RCC 7860 (cell line): ENCODE results near the gene EMSY.

Experiments used
- DNase-seq: peaks from one replicate; pipeline ENCODE4 v3.0.0-alpha.2; 2015; ENCODE audit warnings: low spot score
- FAIRE-seq: peaks from 2 replicates; lab custom pipeline; 2012; peaks lifted over from hg19 to GRCh38; lab: Jason Lieb, UNC

The EMSY gene

GRCh38 chr11:76515494-76515893 is 70.7 kb downstream of the EMSY start:
- no peak for FAIRE-seq
- DNase-seq: no peak

DNA sequence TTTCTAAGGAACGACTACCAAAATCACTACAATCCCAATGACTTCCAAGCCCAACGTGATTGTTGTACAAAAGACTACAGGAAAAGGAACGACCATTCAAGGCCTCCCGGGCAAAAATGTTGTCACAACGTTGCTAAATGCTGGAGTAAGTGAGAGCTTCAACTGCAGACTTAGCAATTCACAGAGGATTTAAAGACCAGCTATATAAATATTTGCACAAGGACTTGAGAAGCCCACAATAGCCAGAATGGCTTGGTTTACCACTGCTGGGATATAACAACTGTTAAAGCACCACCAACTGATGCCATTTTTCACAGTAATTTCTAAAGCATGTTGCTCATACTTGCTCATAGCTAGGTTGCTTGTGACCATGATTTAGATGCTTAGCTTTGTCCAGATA is 78.3 kb downstream of the EMSY start:
- DNase-seq: no peak
- no peak for FAIRE-seq

DNA sequence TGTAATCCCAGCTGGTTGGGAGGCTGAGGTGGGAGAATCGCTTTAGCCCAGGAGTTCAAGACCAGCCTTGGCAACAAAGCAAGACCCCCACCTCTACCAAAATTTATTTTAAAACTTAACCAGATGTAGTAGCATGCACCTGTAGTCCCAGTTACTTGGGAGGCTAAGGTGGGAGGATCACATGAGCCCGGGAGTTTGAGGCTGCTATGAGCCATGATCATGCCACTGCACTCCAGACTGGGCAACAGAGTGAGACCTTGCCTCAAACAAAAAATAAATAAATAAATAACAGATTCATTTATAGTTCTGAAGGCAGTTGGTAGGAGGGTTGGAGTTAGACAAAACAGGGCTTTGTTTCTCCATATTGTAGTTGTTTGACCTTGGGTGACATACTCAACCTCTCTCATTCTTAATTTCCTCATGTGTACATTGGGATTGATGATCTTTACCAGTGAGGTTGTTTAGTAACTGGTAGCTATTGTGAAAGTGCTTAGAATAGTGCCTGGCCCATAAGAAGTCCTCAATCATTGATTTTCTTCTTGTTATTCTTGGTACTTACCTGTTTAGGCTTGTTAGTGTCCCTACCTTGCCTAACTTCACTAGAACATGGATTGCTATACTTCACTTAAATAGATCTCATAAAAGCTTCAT is 79.1 kb downstream of the EMSY start:
- FAIRE-seq (no peak), DNase-seq (no peak)

- FAIRE-seq: no peak
- DNase-seq: peak; percentile 8
These were observed 79.6 kb downstream of the EMSY start for GRCh38 chr11:76524461-76524860.

- FAIRE-seq: no peak
- peak; percentile 17 for DNase-seq
These were observed 80.1 kb downstream of the EMSY start for GRCh38 chr11:76524919-76525318.

DNA sequence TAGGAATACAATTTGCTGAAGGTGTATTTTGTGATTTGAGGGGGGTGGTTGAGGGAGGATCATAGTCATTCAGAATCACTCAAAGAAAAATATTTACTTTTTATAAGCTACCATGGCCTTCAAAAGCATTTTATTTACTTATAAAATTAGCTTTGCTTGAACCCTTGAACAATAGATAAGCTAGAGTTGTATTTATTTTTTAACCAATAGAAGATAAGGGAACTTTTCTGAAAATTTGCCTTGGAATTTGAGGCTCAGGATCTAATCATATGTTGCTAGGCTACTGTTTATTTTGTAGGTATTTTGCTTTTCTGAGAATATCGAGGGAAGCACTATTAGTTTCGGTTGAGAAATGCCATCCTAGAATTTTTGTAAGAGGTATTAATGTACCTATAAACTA is 82.1 kb downstream of the EMSY start:
- DNase-seq (no peak), FAIRE-seq (no peak)

DNA sequence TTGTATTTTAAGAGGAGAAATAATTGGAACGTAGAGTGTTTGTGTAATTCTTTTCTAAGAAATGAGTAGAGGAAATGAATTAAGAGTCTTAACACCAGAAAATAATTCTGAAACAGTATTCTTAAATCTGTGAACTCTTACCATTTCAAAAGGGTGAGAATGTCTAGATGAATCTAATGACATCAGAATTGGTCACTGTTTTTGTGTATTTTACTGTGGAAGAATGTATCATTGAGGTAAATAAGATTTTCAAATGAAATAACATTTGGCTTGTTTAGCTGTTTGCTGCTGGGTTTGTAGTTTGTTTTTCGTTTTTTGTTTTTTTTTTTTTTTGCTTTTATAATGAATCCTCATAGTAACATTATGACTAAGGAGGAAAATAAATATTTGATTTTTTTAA is 97.6 kb downstream of the EMSY start:
- FAIRE-seq: no peak
- no peak for DNase-seq

- FAIRE-seq: peak; percentile 10
These were observed 98.3 kb downstream of the EMSY start for GRCh38 chr11:76543006-76543703.

DNA sequence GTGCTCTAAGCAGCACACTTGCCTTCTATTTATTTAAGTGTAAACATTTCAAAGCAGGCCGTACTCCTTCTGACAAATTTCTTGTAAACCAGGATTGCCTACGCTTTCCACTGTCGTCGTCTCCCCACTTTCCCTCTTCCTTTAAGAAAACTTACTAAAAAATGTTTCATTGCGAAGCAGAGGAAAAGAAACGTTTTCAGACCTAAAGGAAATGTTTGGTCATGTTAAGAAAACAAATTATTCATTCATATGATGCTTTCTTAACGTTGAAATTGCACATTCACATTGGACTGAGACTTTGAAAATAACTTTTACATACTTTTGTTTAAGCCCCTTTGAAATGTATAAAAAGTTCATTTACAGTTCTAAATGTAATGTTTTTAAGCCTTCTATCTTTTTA is 106.0 kb downstream of the EMSY start:
- DNase-seq (no peak), FAIRE-seq (no peak)

More at GRCh38 chr11:76543006-76543703, 98.3 kb downstream of the EMSY start:
- peak; percentile 14 for DNase-seq

DNA sequence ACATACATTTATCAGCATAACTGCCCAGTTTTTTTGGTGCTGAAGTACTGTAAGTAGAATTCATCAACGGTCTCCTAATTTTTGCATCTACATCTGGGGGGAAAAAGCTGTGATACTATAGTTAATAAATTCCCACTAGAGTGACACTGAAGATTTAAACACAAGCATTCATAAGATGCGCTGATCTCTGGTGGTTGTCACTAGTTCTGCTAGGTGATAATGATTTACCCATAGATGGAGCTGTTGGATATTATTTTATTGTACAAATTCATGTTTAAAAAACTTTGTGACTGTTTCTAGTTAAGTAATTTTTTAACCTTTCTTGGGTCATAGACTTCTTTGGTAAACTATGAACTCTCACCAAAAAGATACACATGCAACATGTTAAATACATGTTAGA is 106.6 kb downstream of the EMSY start:
- FAIRE-seq (no peak), DNase-seq (no peak)

DNA sequence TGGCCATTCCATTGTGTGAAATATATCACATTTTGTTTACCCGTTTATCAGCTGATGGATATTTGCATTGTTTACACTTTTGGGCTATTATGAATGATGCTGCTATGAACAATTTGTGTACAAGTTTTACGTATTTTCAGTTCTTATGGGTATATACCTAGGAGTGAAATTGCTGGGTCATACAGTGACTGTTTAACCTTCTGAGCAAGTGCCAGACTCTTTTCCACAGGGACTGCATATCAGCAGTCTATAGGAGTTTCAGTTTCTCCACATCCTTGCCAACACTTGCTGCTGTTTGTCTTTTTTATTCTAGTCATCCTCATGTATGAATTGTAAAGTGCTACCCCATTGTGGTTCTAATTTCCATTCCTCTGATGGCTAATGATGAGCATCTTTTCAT is 108.2 kb downstream of the EMSY start:
- FAIRE-seq: no peak

DNA sequence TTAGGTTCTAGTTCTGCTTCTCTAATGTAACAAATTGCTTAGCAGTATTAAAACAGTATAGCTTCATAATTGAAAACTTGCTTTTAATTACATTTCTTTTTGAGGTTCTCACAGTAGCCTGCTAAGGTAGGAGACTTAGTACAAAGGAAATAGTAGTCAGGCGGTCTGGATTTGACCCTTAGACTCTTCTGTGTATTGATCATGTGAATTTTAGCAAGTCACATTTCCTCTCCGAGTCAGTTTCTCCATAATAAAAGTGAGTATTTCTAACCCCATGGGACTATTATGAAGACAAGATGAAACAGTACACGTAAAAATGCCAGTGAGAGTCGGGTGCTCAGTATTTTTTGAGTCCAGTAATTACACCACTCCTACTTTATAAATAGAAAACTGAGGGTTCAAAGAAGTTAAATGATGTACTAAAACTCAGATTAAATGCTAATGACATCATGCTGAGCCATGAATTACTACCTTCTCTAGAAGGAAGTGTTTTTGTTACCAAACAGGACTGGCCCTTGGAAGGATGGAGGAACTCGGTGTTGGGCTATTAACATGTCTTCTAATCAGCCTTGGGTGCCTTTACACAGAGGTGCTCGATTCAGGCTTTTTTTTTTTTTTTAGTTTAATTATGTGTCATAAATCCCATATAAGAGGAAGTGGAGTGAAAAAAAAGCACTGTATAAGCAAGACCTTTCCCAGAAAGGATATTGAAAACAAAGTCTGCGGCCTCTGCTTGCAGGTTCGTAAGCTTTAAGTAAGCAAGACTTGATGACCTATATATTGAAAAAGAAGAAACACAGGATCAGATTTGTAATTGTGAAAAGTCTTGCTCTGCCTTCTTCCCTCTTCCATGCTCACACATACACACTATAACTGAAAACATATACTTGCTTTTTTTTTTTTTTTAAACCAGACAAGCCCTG is 109.0 kb downstream of the EMSY start:
- DNase-seq (no peak), FAIRE-seq (no peak)

More for the DNA sequence above, 108.2 kb downstream of the EMSY start:
- DNase-seq: no peak

- FAIRE-seq (no peak), DNase-seq (no peak)
These were observed 109.9 kb downstream of the EMSY start for GRCh38 chr11:76554767-76555166.

GRCh38 chr11:76557466-76557865 is 112.6 kb downstream of the EMSY start:
- no peak for DNase-seq
- no peak for FAIRE-seq

- DNase-seq: no peak
- FAIRE-seq: no peak
These were observed 113.7 kb downstream of the EMSY start for GRCh38 chr11:76558473-76558872.

GRCh38 chr11:76558891-76559290 is 114.1 kb downstream of the EMSY start:
- FAIRE-seq: no peak
- no peak for DNase-seq

GRCh38 chr11:76559346-76559745 is 114.5 kb downstream of the EMSY start:
- DNase-seq (no peak), FAIRE-seq (no peak)

DNA sequence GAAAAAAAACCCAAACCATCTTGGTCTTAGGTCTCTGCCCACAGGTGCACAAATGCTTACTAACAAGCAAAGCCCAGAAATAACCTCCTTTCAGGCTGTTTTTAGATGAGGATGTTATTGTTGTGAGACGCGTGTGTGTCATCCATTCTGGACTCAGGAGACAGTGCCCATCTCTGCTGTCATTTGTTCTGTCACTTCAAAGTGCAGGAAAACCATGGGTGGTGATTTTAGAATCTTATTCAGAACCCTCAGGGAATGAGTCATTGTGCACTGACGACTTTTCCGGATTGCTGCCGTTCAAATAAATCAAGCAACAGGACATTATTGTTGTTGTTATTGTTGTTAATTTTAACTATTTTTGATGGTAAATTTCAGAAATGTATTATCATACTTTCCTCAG is 115.4 kb downstream of the EMSY start:
- DNase-seq (peak; percentile 29), FAIRE-seq (no peak)

- DNase-seq (no peak), FAIRE-seq (no peak)
These were observed 116.4 kb downstream of the EMSY start for GRCh38 chr11:76561245-76561644.

GRCh38 chr11:76562541-76562940 is 117.7 kb downstream of the EMSY start:
- FAIRE-seq (no peak), DNase-seq (no peak)

- DNase-seq (no peak), FAIRE-seq (no peak)
These were observed 119.5 kb downstream of the EMSY start for GRCh38 chr11:76564364-76564763.

DNA sequence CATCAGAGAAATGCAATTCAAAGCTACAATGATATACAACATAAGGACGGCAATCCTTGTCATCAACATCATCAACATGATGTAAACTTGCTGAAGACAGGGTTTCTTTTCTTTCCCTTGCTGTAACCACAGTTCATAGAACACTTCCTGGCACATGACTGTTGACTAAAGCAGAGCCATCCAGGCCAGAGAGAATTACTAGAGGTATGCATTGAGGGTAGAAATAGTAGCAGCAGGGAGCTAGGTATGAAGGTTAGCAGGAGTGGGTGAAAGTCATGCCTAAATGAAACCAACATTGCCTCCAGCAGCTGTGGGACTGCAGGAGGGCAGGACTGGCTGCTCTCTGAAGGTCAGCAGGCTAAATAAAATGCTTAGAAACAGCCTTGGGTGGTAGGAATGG is 122.0 kb downstream of the EMSY start:
- FAIRE-seq (no peak), DNase-seq (no peak)
